Measurements from ENCODE around the gene AKAP17A. TPM values are rescaled to one million over a fixed set of nuclear protein-coding genes. Genes with fewer than 3 reads are reported as not detected.
"Not testable (repeated sequence)": the region's sequence is repeated elsewhere in the genome, so short reads cannot be mapped to it uniquely, and the experiment has no call there.

The AKAP17A gene
- total RNA-seq, 1 donor from 2014 or later = 74.0 TPM

DNA sequence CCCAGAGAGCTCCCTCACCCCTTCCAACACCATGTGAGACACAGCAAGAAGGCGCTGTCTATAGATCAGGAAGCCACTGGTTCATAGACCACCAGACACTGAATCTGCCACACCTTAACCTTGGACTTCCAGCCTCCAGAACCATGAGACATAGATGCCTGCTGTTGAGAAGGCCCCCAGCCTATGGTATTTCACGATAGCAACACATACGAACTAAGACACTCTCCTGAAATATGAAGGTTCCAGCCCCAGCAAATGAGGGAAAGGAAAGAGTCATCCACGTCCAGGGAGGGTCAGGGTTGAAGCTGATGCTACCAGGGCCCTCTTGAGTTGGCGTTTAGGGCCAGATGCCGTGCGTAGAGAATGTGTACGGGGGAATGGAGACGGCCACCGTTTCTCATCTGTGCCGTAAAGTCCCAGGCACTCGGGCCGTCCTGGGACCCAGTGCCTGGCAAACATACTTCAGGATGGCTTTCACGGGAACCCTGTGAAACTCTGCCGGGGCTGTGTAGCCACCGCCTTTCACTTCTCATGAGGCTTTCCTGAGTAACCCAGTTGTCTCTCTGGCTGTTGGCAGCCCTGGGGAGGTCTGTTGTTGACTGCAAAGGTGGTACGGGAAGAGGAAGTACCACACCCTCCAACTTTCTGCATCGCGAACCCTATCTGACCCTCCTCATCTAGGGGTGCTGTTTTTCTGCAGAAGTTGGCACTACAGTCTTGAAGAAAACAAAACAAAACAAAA is 36.8 kb upstream of the AKAP17A start:
- H3K27me3 ChIP-seq = no peaks in the 10 kb centered on the region
- H3K4me3 ChIP-seq = no peak overlapping the region
- no peaks in the 10 kb centered on the region for H3K9me3 ChIP-seq
- intact Hi-C loops (cut with DNase I) = no loop called here
- TF ChIP-seq CTCF (IDR thresholded peaks at IDR 0.05) = no peak
- H3K36me3 ChIP-seq = no peaks in the 10 kb centered on the region
- DNase-seq (ENCODE audit: low spot score in 2 of 2) = peak in 1 of 2 donors; percentile 53
- no peak overlapping the region for H3K27ac ChIP-seq
- no peaks in the 10 kb centered on the region for H3K4me1 ChIP-seq

DNA sequence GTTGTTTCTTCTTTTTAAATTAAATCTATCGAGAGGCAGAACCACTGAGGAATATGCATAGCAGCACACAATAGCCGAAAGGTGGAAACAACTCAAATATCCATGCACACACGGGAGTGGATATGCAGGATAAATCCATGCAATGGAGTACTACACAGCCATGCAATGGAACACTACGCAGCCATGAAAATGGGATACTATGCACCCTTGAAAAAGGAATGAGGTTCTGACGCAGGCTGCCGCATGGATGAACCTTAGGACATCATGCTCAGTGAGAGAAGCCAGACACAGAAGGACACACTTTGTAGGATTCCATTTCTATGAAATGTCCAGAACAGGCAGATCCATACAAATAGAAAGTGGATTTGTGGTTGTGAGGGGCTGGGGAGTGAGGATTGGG is 36.0 kb upstream of the AKAP17A start:
- intact Hi-C loops (cut with DNase I) = no loop called here
- H3K27me3 ChIP-seq = no peaks in the 10 kb centered on the region
- no peak overlapping the region for H3K4me3 ChIP-seq
- H3K9me3 ChIP-seq = no peaks in the 10 kb centered on the region
- TF ChIP-seq CTCF (IDR thresholded peaks at IDR 0.05) = no peak
- H3K27ac ChIP-seq = no peak overlapping the region
- no peaks in the 10 kb centered on the region for H3K4me1 ChIP-seq
- H3K36me3 ChIP-seq = no peaks in the 10 kb centered on the region
- peak in 1 of 2 donors; percentile 50 for DNase-seq (ENCODE audit: low spot score in 2 of 2)

GRCh38 chrX:1557442-1557841 is 34.0 kb upstream of the AKAP17A start:
- H3K27me3 ChIP-seq; H3K36me3 ChIP-seq; H3K4me3 ChIP-seq; H3K4me1 ChIP-seq; intact Hi-C loops (cut with DNase I); H3K9me3 ChIP-seq; H3K27ac ChIP-seq; DNase-seq (ENCODE audit: low spot score in 2 of 2): not testable (repeated sequence)

GRCh38 chrX:1558761-1559468 is 32.5 kb upstream of the AKAP17A start:
- no peak for TF ChIP-seq CTCF (IDR thresholded peaks at IDR 0.05)
- no peak overlapping the region for H3K27ac ChIP-seq
- H3K9me3 ChIP-seq = no peaks in the 10 kb centered on the region
- H3K36me3 ChIP-seq = no peaks in the 10 kb centered on the region
- no peaks in the 10 kb centered on the region for H3K4me1 ChIP-seq
- H3K4me3 ChIP-seq = no peak overlapping the region
- no peaks in the 10 kb centered on the region for H3K27me3 ChIP-seq
- peak in 1 of 2 donors; percentile 34 for DNase-seq (ENCODE audit: low spot score in 2 of 2)
- intact Hi-C loops (cut with DNase I) = no loop called here

- intact Hi-C loops (cut with DNase I) = no loop called here
- Histone ChIP-seq H3K4me1 (no peaks in the 10 kb centered on the region), H3K27me3 (no peaks in the 10 kb centered on the region), H3K27ac (no peak overlapping the region), H3K36me3 (no peaks in the 10 kb centered on the region), H3K9me3 (no peaks in the 10 kb centered on the region), H3K4me3 (no peak overlapping the region)
- TF ChIP-seq CTCF (IDR thresholded peaks at IDR 0.05) = no peak
- DNase-seq (ENCODE audit: low spot score in 2 of 2) = no peak
Measured at GRCh38 chrX:1561164-1561563, 30.2 kb upstream of the AKAP17A start.

GRCh38 chrX:1564077-1564476 is 27.3 kb upstream of the AKAP17A start:
- H3K9me3 ChIP-seq; H3K4me3 ChIP-seq; H3K27me3 ChIP-seq; DNase-seq (ENCODE audit: low spot score in 2 of 2); H3K27ac ChIP-seq; H3K4me1 ChIP-seq; intact Hi-C loops (cut with DNase I); H3K36me3 ChIP-seq: not testable (repeated sequence)
